H9 (cell line): ENCODE results near the gene RNF212. TPM values are rescaled to one million over a fixed set of nuclear protein-coding genes. Genes with fewer than 3 reads are reported as not detected.

Source experiments
- DNase-seq: peaks from one replicate; pipeline ENCODE4 v3.0.0-alpha.2; 2017
- H2AFZ ChIP-seq: one replicate; pipeline ENCODE4 v1.6.1; 2013; ENCODE audit warnings: mild to moderate bottlenecking, low read length, control low read depth, moderate library complexity
- H2AK5ac ChIP-seq: 2 replicates; pipeline ENCODE4 v1.6.1; 2013; ENCODE audit warnings: low read length, control low read depth, mixed read lengths; ENCODE audit not compliant: insufficient read length
- H2BK120ac ChIP-seq: one replicate; pipeline ENCODE4 v1.6.1; 2013; ENCODE audit warnings: low read depth, mild to moderate bottlenecking, low read length, control low read depth, inconsistent platforms; ENCODE audit not compliant: poor library complexity, severe bottlenecking
- H2BK12ac ChIP-seq: 2 replicates; pipeline ENCODE4 v1.6.1; 2013; ENCODE audit warnings: low read length, control low read depth, mixed read lengths, low read depth; ENCODE audit not compliant: insufficient read length
- H2BK15ac ChIP-seq: 2 replicates; pipeline ENCODE4 v1.6.1; 2013; ENCODE audit warnings: low read depth, low read length, control low read depth
- H2BK20ac ChIP-seq: one replicate; pipeline ENCODE4 v1.6.1; 2013; ENCODE audit warnings: low read depth, mild to moderate bottlenecking, low read length, control low read depth, inconsistent platforms; ENCODE audit not compliant: poor library complexity, severe bottlenecking
- H2BK5ac ChIP-seq: 2 replicates; pipeline ENCODE4 v1.6.1; 2013; ENCODE audit warnings: low read length, control low read depth, mixed read lengths; ENCODE audit not compliant: insufficient read length
- H3K14ac ChIP-seq: 2 replicates; pipeline ENCODE4 v1.6.1; 2013; ENCODE audit warnings: low read length, control low read depth; ENCODE audit not compliant: insufficient read depth
- H3K18ac ChIP-seq: 2 replicates; pipeline ENCODE4 v1.6.1; 2013; ENCODE audit warnings: low read depth, mild to moderate bottlenecking, mixed read lengths, low read length, control low read depth; ENCODE audit not compliant: insufficient read length
- H3K23ac ChIP-seq: 2 replicates; pipeline ENCODE4 v1.6.1; 2013; ENCODE audit warnings: low read length, control low read depth, mixed read lengths, low read depth; ENCODE audit not compliant: insufficient read length
- H3K23me2 ChIP-seq: 2 replicates; pipeline ENCODE4 v1.6.1; 2013; ENCODE audit warnings: low read depth, mild to moderate bottlenecking, mixed read lengths, low read length, control low read depth; ENCODE audit not compliant: insufficient read length, poor library complexity, severe bottlenecking
- H3K27ac ChIP-seq: 2 replicates; pipeline ENCODE4 v1.5.1; 2013; ENCODE audit warnings: low read length, control low read depth, mixed read lengths, low read depth; ENCODE audit not compliant: insufficient read length
- H3K27me3 ChIP-seq: 2 replicates; pipeline ENCODE4 v1.6.1; 2013; ENCODE audit warnings: low read length, control low read depth, inconsistent platforms; ENCODE audit not compliant: insufficient read depth
- H3K4ac ChIP-seq: 2 replicates; pipeline ENCODE4 v1.6.1; 2013; ENCODE audit warnings: low read depth, mild to moderate bottlenecking, control low read depth, inconsistent platforms, low read length, moderate library complexity
- H3K4me1 ChIP-seq: 2 replicates; pipeline ENCODE4 v1.6.1; 2013; ENCODE audit warnings: low read length, control low read depth, inconsistent platforms; ENCODE audit not compliant: insufficient read depth
- H3K4me2 ChIP-seq: 2 replicates; pipeline ENCODE4 v1.6.1; 2013; ENCODE audit warnings: low read length, control low read depth, mixed read lengths; ENCODE audit not compliant: insufficient read length, insufficient read depth
- H3K56ac ChIP-seq: 2 replicates; pipeline ENCODE4 v1.6.1; 2013; ENCODE audit warnings: low read depth, mild to moderate bottlenecking, mixed read lengths, low read length, control low read depth; ENCODE audit not compliant: insufficient read length
- H3K79me1 ChIP-seq: 2 replicates; pipeline ENCODE4 v1.6.1; 2013; ENCODE audit warnings: low read depth, mild to moderate bottlenecking, moderate library complexity, low read length, control low read depth, inconsistent platforms; ENCODE audit not compliant: insufficient read depth, poor library complexity, severe bottlenecking
- H3K79me2 ChIP-seq: 2 replicates; pipeline ENCODE4 v1.6.1; 2013; ENCODE audit warnings: low read length, control low read depth, inconsistent platforms; ENCODE audit not compliant: insufficient read depth
- H3K9ac ChIP-seq: 2 replicates; pipeline ENCODE4 v1.6.1; 2013; ENCODE audit warnings: low read length, control low read depth, mixed read lengths; ENCODE audit not compliant: insufficient read length; ENCODE audit errors: extremely low read depth
- H3K9me3 ChIP-seq: one replicate; pipeline ENCODE4 v1.6.1; 2013; ENCODE audit warnings: low read depth, low read length, inconsistent platforms; ENCODE audit not compliant: control insufficient read depth
- H3T11ph ChIP-seq: one replicate; pipeline ENCODE4 v1.6.1; 2013; ENCODE audit warnings: mild to moderate bottlenecking, low read length, control low read depth, inconsistent platforms
- H4K20me1 ChIP-seq: one replicate; pipeline ENCODE4 v1.6.1; 2013; ENCODE audit not compliant: control insufficient read depth, insufficient read length, insufficient read depth
- H4K5ac ChIP-seq: 2 replicates; pipeline ENCODE4 v1.6.1; 2013; ENCODE audit warnings: low read depth, mild to moderate bottlenecking, mixed read lengths, low read length, control low read depth; ENCODE audit not compliant: insufficient read length
- H4K8ac ChIP-seq: replicated peaks from 2 replicates; pipeline ENCODE4 v1.6.1; 2013; ENCODE audit warnings: low read length, control low read depth, mixed read lengths, low read depth; ENCODE audit not compliant: insufficient read length
- H4K91ac ChIP-seq: 2 replicates; pipeline ENCODE4 v1.6.1; 2013; ENCODE audit warnings: low read depth, mild to moderate bottlenecking, moderate library complexity, mixed read lengths, low read length, control low read depth; ENCODE audit not compliant: insufficient read length
- H3K27ac Mint-ChIP-seq, 3 experiments: 2 replicates in 2 of 3; 3 replicates in 1 of 3; pipeline ENCODE4 v1.8.0; 2020 to 2021; ENCODE audit warnings: mixed read lengths in 3 of 3, mild to moderate bottlenecking in 1 of 3, moderate library complexity in 1 of 3
- H3K27me3 Mint-ChIP-seq: 2 replicates; pipeline ENCODE4 v1.8.0; 2021; ENCODE audit warnings: low read depth, mild to moderate bottlenecking, moderate library complexity, mixed read lengths
- H3K36me3 Mint-ChIP-seq, 3 experiments: 2 replicates in 2 of 3; 3 replicates in 1 of 3; pipeline ENCODE4 v1.8.0; 2020 to 2021; ENCODE audit warnings: low read depth in 3 of 3, mixed read lengths in 3 of 3; ENCODE audit not compliant: insufficient read depth in 1 of 3
- H3K4me1 Mint-ChIP-seq, 2 experiments: 2 replicates each; pipeline ENCODE4 v1.8.0; 2020; ENCODE audit warnings: mixed read lengths in 2 of 2
- H3K4me3 Mint-ChIP-seq, 2 experiments: 2 replicates in 1 of 2; 3 replicates in 1 of 2; pipeline ENCODE4 v1.8.0; 2020 to 2021; ENCODE audit warnings: mild to moderate bottlenecking in 2 of 2, mixed read lengths in 2 of 2, moderate library complexity in 1 of 2
- H3K9me3 Mint-ChIP-seq, 2 experiments: 2 replicates in 1 of 2; 3 replicates in 1 of 2; pipeline ENCODE4 v1.8.0; 2020; ENCODE audit warnings: mild to moderate bottlenecking in 2 of 2, mixed read lengths in 2 of 2, moderate library complexity in 1 of 2
- CTCF ChIP-seq: fragments of 200-600 bp; sonication (generic); conservative IDR thresholded peaks from 3 replicates; pipeline ENCODE4 v1.8.0; 2021; ENCODE audit warnings: antibody characterized with exemption, mild to moderate bottlenecking
- WGBS: extraction: QIAGEN DNeasy Blood & Tissue Kit; methylation state at CpG from one replicate; pipeline ENCODE4 v1.1.7; 2013; ENCODE audit warnings: missing lambda C conversion rate, low lambda C conversion rate, mixed read lengths; ENCODE audit not compliant: insufficient read length; ENCODE audit errors: extremely low coverage; 5-methylcytosine and 5-hydroxymethylcytosine counted together
- total RNA-seq: library from RNA; stranded (reverse); gene quantifications from 2 replicates; pipeline ENCODE4 v1.2.1, GENCODE V29; 2021

The RNF212 gene
- total RNA-seq, 1 experiment from 2014 or later: 3.0 TPM

- Mint-ChIP-seq H3K27ac (no peak overlapping the region), H3K36me3 (peaks cover 0 to 14% (median 7%) of the 10 kb centered on the region in 3 experiments; a peak in 6 of 7 replicates), H3K4me3 (no peak overlapping the region), H3K9me3 (peaks cover 20 to 23% of the 10 kb centered on the region in 2 experiments), H3K4me1 (peaks cover 4 to 5% of the 10 kb centered on the region in 2 experiments; a peak in 2 of 4 replicates), H3K27me3 (peaks cover 58% of the 10 kb centered on the region)
- peak; percentile 10 for DNase-seq
- no peak overlapping the region for H3K56ac ChIP-seq
- no peak overlapping the region for H3K9ac ChIP-seq
- no peak overlapping the region for H3K14ac ChIP-seq
- no peak overlapping the region for H3K4me2 ChIP-seq
- no peak overlapping the region for H2AFZ ChIP-seq
- H3K79me1 ChIP-seq: no peaks in the 10 kb centered on the region
- no peak overlapping the region for H3T11ph ChIP-seq
- H2AK5ac ChIP-seq: no peak overlapping the region
- no peak overlapping the region for H4K5ac ChIP-seq
- H3K79me2 ChIP-seq: no peaks in the 10 kb centered on the region
- no peaks in the 10 kb centered on the region for H4K20me1 ChIP-seq
- H3K27me3 ChIP-seq: no peaks in the 10 kb centered on the region
- no peak overlapping the region for H3K27ac ChIP-seq
- H3K18ac ChIP-seq: no peak overlapping the region
- no CpG with 5 or more reads among the region's 13 CpGs for WGBS
- H2BK15ac ChIP-seq: no peak overlapping the region
- TF ChIP-seq CTCF: no peak
- no peak overlapping the region for H2BK20ac ChIP-seq
- no peak overlapping the region for H4K8ac ChIP-seq
- H3K23me2 ChIP-seq: no peaks in the 10 kb centered on the region
- no peaks in the 10 kb centered on the region for H3K9me3 ChIP-seq
- H4K91ac ChIP-seq: no peak overlapping the region
- no peak overlapping the region for H3K23ac ChIP-seq
- H2BK12ac ChIP-seq: no peak overlapping the region
- no peak overlapping the region for H3K4ac ChIP-seq
- H3K4me1 ChIP-seq: no peaks in the 10 kb centered on the region
- H2BK120ac ChIP-seq: no peak overlapping the region
- H2BK5ac ChIP-seq: no peak overlapping the region
Observed at GRCh38 chr4:1084796-1085403, 28.5 kb downstream of the RNF212 start.
